Medulla oblongata (tissue), 1 donor: Measurements from ENCODE around the gene R3HCC1L.

Experiments
- DNase-seq: peaks from one replicate; pipeline ENCODE4 v3.0.0-alpha.2; 2015; ENCODE audit errors: extremely low spot score

Gene R3HCC1L

DNA sequence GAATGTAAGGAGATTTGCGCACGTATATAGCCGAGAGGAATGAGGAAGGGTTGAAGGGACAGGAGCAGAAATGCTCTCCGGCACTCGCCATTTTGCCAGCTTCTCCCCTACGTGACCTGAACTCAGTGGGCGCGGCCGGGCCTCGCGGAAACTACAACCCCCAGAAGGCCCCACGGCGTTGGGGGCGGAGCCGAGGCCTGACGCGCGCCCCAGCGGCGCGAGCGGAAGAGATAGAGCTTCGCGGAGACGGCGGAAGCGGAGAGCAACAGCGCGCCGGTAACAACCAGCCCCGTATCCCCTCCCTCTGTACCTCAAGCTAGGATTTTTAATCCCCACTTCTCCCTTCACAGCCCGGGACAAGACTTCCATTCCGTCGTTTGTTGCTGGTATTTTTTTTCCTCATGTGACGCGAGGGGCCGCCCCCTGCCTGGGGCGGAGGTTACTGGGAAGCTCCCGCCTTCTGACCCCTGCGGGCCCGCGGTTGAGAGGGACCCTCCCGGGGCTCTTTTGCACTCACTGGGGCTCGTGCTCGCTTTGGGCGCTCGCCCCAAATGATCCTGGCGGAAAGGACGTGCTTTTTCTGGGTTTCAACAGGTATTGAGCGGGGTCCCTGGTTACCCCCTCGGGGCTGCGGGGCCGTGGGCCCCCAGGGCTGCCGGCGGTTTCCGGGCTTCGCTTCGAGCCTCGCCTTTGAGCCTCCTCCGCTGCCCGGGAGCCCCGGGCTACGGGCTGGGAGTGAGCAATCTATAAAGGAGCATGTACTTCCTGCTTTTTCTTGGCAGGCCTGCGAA lies at the start of gene R3HCC1L:
Gene R3HCC1L (plus strand): TSS at position 227 of the 791 bp plus-strand sequence. CDS start 73,458 bp downstream, outside the sequence.
- peak; percentile 89 for DNase-seq

DNA sequence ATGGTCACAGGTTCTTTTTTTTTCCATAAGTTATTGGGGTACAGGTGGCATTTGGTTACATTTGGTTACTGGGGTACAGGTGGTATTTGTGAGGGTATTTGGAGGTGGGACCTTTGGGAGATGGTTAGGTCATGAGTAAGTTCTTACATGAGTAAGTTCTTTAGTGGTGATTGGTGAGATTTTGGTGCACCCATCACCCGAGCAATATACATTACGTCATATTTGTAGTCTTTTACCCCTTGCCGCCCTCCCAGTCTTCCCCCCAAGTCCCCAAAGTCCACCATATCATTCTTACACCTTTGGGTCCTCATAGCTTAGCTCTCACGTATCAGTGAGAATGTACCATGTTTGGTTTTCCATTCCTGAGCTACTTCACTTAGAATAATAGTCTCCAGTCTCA lies 49.2 kb upstream of the R3HCC1L start:
- DNase-seq = no peak

DNA sequence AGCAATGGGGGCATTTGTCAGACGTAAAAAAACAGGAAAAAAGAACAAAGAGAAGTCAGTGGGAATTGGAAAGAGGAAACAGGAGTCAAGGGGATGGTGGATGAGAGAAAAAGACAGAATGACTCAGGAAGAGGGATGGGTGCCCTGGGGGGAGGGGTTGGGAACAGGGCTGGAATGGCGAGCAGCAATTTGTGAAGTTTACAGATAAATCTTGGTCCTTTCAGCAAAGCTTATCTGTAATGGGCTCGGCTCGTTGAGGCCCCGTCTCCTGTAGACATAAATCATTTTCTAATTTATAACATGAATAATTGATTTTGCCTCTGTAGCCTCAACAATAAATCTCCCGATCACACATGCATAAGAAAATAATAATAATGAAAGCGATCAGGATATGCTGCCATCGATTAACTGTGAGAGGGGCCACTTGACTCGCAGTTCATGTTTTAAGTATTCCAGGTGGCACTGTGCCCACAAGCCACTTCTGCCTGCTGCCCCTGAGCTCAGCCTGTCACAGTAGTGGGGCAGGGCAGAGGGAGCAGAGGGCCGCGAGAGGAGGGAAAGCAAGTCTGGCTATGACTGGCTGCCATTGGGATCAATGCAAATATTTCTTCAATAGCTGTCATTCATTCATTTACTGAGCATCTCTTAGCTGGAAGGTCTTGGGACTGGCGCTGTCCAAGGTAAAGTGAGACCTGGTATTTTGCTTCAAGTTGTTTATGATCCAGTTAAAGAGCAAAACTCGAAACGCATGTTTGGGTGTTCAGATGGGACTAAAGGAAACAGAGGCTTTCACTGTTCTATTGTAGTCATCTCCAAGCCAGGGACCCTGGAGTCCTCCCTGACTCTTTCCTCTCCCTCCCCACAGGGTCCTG lies 47.4 kb upstream of the R3HCC1L start:
- DNase-seq = no peak

DNA sequence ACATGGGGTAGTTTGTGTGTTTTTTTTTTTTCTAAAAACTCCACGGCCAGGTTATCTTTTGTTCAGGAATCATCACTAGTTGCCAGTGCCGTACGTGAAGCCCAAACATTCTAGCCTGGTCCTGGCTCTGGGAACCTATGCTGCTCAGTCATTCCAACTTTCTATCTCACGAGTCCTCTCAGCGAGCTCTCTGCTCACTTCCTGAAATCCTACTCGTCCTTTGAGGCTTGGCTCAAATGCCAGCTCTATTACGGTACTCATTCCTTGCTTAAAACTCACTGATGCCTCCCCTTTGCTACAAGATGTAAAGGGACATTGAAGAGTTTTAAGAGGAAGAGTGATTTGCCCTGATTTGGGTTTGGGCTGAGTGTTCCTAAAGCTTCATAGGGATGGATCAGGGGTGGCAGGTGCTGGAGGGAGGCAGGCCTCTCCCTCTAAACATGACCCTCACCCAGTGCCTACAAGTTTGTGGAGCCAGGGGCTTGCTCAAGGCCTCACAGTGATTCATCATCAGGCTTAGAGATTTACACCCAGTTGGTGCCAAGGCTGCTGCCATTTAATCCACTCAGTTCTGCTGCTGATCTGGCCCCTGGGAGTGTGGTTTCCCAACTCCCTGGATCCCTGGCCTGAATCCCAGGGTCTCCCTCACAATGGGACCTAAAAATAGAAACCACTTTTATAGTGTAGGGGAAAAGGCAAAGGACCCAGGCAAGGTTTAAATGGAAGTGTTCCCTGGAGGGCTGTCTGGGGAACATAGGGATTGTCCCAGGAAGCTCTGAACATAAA lies 46.1 kb upstream of the R3HCC1L start:
- DNase-seq = peak; percentile 58

DNA sequence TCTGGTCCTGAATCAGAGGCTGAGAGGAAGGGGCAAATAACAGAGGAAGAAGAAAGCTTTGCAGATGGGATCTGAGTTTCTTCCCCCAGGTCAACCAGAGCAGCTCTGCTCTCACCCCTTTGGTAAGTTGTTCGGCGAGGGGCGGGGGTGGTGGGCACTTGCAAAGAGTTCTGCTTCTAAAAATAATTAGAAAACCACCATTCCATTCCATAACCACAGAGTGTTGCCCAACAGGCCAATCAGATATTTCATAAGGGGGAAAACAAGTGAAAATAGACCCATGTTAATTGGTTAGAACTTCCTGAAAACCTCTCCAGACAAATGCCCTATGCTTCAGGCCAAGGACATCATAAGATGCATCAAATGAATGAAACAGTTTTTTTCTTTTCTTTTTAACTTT lies 43.6 kb upstream of the R3HCC1L start:
- no peak for DNase-seq

DNA sequence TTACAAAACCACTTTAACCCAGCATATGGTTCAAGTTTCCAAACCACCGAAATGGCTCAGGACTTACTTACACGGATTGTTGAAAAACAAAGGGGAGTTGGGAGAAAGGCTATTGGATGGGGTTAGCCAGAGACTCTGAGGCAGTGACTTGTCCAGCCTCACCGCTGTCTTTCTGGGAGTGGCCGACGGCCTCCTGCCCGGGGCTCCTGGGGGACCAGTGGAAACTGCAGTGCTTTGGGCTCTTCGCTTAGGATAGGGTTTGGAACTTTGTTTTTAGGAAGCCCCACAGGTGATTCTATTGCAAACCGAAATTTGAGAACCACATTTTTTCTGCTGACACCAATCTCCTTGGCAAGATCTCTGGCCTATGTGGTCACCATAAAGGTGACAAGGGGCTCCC lies 38.1 kb upstream of the R3HCC1L start:
- no peak for DNase-seq

DNA sequence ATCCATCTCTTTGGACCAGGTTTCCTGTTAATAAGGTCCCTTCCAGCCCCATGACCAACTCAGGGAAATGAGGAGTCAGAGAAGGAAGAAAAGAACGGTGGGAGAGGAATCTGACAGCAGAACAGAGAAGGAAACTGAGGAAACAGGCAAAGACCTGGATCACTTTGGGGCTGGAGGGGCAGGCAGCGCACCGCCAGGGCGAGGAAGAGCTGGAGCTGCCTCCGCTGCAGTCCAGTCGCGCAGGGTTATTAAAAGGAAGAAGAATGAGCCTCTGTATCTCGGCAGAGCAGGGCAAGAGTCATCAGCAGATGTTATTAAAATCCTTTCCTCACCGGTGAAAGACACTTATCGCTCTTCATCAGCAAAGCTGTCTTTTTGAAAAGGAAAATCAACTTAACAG lies 37.7 kb upstream of the R3HCC1L start:
- no peak for DNase-seq

DNA sequence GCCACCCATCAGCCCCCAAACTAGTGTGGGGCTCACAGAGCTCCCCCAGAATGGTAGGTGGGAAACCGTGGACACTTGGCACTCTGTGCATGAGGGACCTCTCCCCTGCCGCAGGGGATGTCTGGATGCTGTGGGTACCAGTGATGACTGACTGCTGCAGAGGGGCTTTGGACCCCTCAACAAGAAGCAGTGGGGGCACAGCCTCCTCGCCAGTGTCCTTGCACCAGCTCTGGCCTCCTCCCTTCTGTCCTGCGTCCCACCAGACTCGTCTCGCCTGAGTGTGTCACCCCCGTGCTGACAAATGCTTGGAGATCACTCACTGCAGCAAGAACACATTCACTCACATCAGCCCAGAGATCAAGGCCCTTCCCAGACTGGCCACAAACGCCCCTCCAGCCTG lies 37.3 kb upstream of the R3HCC1L start:
- DNase-seq = no peak

DNA sequence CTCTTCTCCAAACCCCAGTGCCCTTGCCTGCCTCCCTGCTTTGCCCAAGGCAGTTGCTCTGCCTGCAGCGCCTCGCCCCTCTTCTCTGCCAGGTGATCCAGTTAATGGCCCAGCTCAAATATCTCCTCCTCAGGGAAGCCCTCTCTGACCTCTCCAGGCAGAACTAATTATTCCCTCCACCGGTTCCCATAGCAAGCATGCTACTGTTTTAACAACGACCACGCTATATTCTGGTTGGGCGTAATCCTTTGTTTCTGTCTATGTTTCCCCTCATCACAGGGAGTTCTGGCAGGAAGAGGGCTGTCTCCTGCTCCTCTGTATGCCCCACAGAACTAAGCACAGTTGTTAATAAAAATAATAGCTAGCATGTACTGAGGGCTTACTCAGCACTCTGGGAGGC lies 36.8 kb upstream of the R3HCC1L start:
- no peak for DNase-seq

DNA sequence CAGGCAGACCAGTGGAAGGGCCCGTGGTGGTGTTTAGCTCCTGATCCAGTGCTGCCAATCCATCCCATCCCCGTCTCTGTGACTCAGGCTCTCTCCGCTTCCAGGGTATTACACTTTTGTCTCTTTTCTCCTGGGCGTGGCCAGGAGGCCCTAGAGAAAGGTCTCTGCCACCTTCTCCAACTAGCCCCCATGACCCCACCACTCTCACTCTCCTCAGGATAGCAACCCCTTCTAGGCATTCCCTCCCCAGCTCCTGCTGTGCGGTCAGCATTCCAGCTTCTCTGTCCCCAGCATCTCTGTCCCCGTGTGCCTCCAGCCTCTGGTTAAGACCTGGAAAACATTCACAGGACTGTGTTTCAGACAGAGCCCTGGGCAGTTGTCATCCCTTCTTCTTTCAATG lies 36.2 kb upstream of the R3HCC1L start:
- no peak for DNase-seq

DNA sequence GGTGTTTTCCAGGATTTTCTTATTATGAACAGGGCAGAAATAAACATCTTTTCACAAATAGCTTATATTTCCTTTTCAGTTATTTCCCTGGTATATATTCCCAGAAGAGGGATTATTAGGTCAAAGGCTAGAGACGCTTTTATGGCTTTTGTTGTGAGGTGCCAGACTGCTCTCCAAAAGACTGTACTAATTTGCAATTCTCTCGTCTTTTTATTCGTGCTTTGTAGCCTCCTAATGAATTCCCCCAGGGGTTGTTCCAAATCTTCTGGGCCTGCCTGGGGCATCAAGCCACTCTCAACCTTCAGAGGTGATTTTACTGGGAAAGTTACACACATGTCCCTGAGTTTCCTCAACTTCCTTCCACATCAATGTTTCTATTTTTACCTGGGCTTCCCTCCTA lies 34.0 kb upstream of the R3HCC1L start:
- no peak for DNase-seq

DNA sequence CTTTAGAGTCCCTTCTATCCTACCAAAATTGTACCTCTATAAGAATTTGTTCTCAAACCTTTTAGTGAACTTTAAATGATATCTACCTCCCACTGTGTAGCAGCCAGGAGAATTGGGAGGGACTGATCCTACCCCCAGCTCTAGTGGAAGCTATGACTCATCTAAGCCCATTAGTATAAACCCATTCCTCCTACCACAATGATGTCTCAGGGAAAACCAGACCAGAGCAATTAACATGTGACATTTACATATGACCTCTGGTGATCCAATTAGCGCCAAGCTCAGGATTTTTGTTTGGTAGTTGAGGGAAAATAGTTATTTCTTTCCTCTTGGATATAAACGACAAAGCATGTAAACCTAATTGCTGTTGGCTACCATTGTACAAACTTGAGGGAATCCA lies 33.1 kb upstream of the R3HCC1L start:
- no peak for DNase-seq

DNA sequence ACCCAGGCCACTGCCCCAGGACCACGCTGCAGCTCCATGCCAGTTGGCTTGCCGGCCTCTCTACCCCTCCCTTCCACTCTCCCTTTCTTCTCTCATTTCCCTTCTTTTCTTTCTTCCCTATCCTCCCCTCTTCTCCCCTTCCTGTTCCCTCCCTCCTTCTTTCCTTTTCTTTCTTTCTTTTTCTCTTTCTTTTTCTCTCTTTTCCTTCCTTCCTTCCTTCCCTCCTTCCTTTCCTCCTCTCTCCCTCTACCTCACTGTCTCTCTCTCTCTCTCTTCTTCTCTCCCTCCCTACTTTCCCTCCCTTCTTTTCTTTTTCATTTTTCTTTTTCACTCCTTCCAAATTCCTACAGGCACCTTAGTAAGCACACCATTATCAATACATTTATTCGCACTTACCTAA lies 30.3 kb upstream of the R3HCC1L start:
- DNase-seq = no peak

DNA sequence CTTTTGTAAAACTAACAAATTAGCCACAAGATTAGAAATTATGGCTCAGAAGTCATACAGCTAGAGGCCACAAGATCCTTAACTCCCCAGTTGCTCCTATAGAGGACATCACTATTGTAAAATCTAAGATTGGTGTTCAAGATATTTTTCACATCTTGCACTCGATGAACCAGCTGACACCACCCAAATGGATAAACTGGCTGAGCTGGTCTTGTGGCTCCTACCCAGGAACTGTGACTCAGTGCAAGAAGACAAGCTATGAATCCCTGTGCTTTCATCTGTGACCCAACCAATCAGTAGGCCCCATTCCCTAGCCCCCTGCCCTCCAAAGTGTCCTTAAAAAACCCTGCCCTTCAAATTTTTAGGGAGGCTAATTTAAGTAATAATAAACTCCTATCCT lies 27.9 kb upstream of the R3HCC1L start:
- no peak for DNase-seq

DNA sequence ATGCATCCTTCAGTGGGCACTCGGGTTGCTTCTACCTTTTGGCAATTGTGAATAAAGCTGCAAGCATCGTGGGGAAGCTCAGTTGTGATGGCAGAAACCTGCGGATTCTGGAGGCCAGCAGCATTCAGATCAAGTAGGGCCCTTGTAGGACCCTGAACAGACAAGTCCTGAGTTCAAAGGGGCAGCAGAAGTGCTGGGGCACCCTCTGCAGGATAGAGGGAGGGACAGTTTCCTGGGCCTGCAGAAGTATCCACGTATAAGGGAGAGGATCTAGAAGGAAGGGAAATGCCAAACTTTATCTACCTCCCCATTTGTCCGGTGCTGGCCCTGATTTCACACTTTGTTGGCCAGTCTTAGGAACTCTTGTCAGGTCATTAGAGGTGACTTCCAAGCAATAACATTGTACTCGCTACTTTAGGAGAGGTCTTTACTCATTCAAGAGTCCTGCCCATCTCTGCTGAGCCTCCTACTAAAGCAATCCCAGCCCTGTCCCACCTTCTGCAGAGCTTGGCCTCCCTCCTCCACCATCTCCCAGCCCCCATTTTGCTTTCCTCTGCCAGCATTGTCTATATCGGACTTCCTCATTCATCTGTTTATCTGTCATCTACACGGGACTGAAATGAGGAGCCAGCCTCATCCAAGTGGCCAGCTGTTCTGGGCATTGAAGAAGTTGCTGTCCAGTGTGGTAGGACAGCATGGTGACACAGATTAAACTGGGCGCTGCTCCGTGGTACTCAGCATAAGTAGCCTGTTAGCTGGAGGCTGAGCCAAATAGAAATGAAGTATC lies 26.6 kb upstream of the R3HCC1L start:
- DNase-seq = peak; percentile 29

DNA sequence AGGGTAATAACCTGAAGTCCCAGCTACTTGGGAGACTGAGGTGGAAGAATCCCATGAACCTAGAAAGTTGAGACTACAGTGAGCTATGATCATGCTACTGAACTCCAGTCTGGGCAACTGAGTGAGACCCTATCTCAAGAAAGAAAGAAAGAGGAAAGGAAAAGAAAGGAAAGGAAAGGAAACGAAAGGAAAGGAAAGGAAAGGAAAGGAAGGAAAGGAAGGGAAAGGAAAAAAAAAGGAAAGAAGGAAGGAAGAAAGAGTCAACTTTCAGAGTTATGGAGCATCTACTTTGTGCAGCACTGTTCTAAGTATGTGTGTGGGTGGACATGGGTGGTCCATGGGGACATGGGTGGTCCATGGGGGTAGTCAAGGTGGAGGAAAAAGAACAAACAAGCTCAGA lies 24.1 kb upstream of the R3HCC1L start:
- DNase-seq = no peak

DNA sequence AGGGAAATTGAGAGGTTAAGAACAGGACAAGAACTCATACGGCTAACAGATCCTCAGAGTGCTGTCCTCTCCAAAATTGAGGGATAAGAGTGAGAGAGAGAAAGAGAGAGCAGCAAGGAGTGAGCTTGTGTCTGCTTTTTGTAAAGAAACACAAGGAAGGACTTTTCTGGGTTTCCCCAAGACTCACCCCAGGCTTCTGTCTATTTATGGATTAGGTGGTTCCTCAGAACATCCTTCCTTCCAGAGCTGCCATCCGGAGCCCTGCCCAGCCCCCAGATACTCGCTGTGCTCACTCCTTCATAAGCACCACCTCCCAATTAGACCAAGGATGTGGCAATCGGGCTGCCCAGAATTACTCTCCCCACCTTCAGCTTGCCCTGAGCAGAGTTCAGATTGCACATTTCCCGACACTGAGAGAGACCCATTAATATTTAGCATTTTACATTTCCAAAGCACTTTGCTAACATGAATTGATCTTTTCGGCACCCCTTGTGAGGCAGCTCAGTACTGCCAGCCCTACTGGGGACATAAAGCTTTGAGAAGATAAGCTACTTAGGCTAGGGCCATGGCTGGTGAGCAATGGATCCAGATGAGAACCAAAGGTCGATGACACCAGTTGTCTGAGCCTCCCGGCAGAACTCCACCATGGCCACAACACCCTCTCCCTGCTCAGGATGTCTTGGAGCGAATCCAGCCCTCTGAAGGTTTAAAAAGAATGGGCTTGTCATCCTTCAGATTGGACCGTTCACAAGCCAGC lies 19.2 kb upstream of the R3HCC1L start:
- DNase-seq = no peak

DNA sequence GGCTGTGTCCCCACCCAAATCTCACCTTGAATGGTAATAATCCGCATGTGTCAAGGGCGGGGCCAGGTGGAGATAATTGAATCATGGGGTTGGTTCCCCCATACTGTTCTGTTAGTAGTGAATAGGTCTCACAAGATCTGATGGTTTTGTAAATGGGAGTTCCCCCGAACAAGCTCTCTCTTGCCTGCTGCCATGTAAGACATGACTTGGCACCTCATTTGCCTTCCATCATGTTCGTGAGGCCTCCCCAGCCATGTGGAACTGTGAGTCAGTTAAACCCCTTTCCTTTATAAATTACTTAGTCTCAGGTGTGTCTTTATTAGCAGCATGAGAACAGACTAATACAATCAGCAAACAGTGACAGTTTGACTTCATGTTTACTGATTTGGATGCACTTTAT lies 14.6 kb upstream of the R3HCC1L start:
- DNase-seq = no peak

DNA sequence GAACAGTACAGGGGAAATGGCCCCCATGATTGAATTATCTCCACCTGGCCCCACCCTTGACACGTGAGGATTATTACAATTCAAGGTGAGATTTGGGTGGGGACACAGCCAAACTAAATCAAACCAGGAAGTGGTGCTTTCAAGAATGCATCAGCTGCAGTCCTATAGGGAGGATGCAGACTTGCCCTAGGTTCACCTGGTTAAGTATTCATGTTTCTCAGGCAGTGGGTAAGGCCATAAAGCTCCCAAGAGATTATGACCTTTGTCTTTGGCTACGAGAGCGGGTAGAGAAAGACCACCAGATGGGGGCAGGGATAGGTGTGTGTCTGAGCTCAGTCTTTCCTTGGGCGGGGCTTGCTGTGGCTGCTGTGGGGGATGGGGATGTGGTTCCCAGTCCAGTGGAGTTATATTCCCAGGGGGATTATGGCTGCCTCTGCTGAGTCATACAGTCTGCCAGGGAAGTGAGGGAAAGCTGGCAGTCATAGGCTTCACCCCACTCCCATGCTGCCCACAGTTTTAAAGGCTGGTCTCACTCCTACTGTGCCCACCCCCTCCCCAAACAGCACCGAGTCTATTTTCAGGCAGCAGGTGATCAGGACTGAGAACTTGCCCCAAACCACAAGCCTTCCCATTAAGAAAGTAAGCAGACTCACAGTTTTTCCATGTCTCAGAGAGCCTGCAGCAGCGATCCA lies 8.4 kb upstream of the R3HCC1L start:
- no peak for DNase-seq

DNA sequence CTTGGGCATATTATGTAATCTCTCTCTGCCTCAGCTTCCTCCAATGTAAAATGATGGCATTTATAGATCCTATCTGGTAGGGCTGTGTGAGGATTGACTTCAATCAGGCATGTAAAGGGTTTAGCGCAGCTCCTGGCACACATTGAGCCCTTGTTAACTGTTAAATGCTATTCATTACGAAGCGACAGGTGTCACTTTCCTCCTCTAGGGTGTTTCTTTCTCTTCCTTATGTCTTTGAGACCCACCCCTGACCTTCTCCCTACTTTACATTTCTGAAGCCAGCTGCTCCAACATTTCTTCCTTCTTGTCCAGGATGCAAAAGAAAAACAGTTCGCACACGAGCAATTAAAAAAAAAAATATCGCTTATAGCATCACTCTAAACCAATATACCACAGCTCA lies 5.7 kb upstream of the R3HCC1L start:
- DNase-seq = no peak
